ENCODE measurements around the gene PSME4. TPM values are rescaled to one million over a fixed set of nuclear protein-coding genes. Genes with fewer than 3 reads are reported as not detected.
"Not testable (repeated sequence)": the region's sequence is repeated elsewhere in the genome, so short reads cannot be mapped to it uniquely, and the experiment has no call there.

PSME4 gene
- total RNA-seq, 1 donor from 2014 or later, result 50.9 TPM

- DNase-seq (ENCODE audit: low read depth, low spot score), result no peak
Observed at GRCh38 chr2:53964257-53964952, 6.4 kb downstream of the PSME4 start.

- not testable (repeated sequence) for DNase-seq (ENCODE audit: low read depth, low spot score)
Observed at GRCh38 chr2:53961478-53962216, 9.1 kb downstream of the PSME4 start.

GRCh38 chr2:53960476-53960875 lies 10.3 kb downstream of the PSME4 start:
- DNase-seq (ENCODE audit: low read depth, low spot score), result no peak

- no peak for DNase-seq (ENCODE audit: low read depth, low spot score)
Observed at GRCh38 chr2:53958443-53958842, 12.3 kb downstream of the PSME4 start.

GRCh38 chr2:53952519-53952918 lies 18.3 kb downstream of the PSME4 start:
- no peak for DNase-seq (ENCODE audit: low read depth, low spot score)

- DNase-seq (ENCODE audit: low read depth, low spot score), result peak; percentile 46
Observed at GRCh38 chr2:53949457-53949856, 21.3 kb downstream of the PSME4 start.

GRCh38 chr2:53945538-53945937 lies 25.3 kb downstream of the PSME4 start:
- DNase-seq (ENCODE audit: low read depth, low spot score), result no peak

- DNase-seq (ENCODE audit: low read depth, low spot score), result no peak
Observed at GRCh38 chr2:53944542-53944941, 26.3 kb downstream of the PSME4 start.

GRCh38 chr2:53942280-53942679 lies 28.5 kb downstream of the PSME4 start:
- no peak for DNase-seq (ENCODE audit: low read depth, low spot score)

- DNase-seq (ENCODE audit: low read depth, low spot score), result no peak
Observed at GRCh38 chr2:53941749-53942148, 29.0 kb downstream of the PSME4 start.

GRCh38 chr2:53939656-53940055 lies 31.1 kb downstream of the PSME4 start:
- DNase-seq (ENCODE audit: low read depth, low spot score), result peak; percentile 2

- DNase-seq (ENCODE audit: low read depth, low spot score), result no peak
Observed at GRCh38 chr2:53938904-53939303, 31.9 kb downstream of the PSME4 start.

GRCh38 chr2:53933329-53933728 lies 37.5 kb downstream of the PSME4 start:
- DNase-seq (ENCODE audit: low read depth, low spot score), result no peak

- not testable (repeated sequence) for DNase-seq (ENCODE audit: low read depth, low spot score)
Observed at GRCh38 chr2:53926321-53926720, 44.5 kb downstream of the PSME4 start.

GRCh38 chr2:53913721-53914120 lies 57.1 kb downstream of the PSME4 start:
- DNase-seq (ENCODE audit: low read depth, low spot score), result peak; percentile 66

- DNase-seq (ENCODE audit: low read depth, low spot score), result no peak
Observed at GRCh38 chr2:53911434-53912189, 59.2 kb downstream of the PSME4 start.

- no peak for DNase-seq (ENCODE audit: low read depth, low spot score)
Observed at GRCh38 chr2:53907582-53907981, 63.2 kb downstream of the PSME4 start.

- DNase-seq (ENCODE audit: low read depth, low spot score), result no peak
Observed at GRCh38 chr2:53905396-53905795, 65.4 kb downstream of the PSME4 start.

GRCh38 chr2:53903011-53903410 lies 67.8 kb downstream of the PSME4 start:
- DNase-seq (ENCODE audit: low read depth, low spot score), result no peak

GRCh38 chr2:53901192-53901591 lies 69.6 kb downstream of the PSME4 start:
- no peak for DNase-seq (ENCODE audit: low read depth, low spot score)

- no peak for DNase-seq (ENCODE audit: low read depth, low spot score)
Observed at GRCh38 chr2:53896864-53897263, 73.9 kb downstream of the PSME4 start.
